GM12872 (cell line): ENCODE measurements around the gene ATRNL1.

Experiments used
- TF ChIP-seq, protein P1 (sequence below): IDR thresholded peaks from 3 replicates; pipeline ENCODE4 v1.5.1; 2011; ENCODE audit warnings: low read depth, mild to moderate bottlenecking, low read length, moderate library complexity; ENCODE audit not compliant: insufficient read depth

ATRNL1 gene

DNA sequence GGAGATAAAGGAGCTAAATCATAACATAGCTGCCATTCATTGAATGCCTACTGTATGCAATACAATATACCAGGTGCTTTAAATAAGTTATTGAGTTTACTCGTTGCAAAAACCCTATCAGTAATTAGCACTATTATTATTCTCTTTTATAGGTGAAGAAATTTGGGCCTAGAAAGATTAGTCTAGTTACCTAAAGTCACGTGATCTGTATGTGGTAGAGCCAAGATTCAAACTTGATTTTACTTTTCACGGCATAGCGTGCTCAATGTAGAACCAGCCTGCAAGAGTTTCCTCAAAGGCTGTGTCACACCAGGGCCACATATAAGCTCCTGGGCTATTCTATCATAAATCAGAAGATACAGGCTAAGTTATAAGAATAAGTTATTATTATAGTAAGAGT, 740.0 kb downstream of the ATRNL1 start:
- TF ChIP-seq, protein P1, sequence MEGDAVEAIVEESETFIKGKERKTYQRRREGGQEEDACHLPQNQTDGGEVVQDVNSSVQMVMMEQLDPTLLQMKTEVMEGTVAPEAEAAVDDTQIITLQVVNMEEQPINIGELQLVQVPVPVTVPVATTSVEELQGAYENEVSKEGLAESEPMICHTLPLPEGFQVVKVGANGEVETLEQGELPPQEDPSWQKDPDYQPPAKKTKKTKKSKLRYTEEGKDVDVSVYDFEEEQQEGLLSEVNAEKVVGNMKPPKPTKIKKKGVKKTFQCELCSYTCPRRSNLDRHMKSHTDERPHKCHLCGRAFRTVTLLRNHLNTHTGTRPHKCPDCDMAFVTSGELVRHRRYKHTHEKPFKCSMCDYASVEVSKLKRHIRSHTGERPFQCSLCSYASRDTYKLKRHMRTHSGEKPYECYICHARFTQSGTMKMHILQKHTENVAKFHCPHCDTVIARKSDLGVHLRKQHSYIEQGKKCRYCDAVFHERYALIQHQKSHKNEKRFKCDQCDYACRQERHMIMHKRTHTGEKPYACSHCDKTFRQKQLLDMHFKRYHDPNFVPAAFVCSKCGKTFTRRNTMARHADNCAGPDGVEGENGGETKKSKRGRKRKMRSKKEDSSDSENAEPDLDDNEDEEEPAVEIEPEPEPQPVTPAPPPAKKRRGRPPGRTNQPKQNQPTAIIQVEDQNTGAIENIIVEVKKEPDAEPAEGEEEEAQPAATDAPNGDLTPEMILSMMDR, result no peak

DNA sequence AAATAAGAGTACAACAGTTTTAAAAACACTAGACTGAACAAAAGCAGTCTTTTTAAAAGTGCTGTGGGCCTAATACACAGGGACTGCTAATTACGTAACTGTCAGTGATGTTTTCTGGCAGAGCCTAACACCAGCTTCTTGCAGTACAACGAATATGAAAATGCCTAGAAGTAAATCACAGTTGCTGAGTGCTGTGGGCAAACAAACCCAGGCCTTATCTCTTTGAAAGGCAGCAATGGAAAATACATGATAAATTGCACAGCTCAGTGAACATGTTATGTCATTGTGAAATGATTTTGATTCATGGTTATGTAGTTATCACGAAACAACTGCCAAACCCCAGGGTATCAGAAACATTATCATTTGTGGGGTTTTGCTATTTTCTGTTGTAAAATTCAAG, 751.4 kb downstream of the ATRNL1 start:
- TF ChIP-seq, protein P1, result no peak

DNA sequence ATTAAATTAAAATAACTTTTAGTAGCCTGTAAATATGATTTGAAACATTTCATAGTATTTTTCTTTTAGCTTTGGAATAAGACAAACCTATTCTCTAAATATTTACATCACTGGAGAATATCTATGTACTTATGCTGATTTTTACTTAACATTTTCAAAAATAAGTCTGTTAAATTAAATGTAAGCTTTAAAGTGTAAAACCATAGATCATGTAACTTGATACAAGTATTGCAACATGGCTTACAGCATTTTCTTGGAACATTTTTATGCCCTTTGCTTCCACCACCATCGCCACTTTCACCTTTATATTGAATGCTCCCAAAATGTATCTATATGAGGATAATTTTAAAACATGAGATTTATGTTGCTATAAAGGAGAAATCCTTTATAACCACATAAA, 752.8 kb downstream of the ATRNL1 start:
- TF ChIP-seq, protein P1, result no peak

DNA sequence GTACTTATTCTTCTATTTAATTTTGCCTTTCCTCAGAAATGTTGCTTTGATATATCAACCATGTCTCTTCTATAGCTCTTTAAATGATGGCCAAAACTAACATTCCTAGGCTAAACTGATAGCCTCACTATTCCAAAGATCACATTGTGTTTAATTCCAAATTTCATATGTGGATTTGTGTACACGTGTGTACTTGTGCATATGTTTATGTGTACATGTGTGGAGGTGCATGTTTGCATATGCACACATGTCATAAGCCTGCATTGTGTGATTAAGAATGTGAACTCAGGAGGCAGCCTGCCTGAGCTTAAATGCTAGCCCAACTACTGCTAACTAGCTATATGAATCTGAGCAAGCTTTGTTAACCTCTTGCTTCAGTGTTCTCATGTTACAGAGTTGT, 753.4 kb downstream of the ATRNL1 start:
- TF ChIP-seq, protein P1, result no peak

DNA sequence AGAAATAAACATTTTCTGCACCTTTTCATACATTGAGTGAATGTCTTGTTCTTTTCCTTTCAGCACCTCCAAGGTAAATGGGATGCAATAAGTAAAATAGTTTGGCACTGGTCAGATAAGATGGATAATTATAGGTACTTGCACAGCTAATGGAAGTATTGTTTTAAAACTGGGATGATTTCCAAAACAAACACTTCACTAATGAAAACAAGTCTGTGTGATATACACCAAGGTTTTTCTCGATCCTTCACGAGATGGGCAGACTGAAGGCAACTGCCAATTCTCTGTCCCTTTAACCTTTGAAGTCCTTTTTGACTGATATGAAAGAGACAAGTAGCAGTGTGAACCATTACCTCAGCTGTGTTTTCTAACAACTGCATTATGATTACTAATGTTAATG, 756.0 kb downstream of the ATRNL1 start:
- TF ChIP-seq, protein P1, result no peak

DNA sequence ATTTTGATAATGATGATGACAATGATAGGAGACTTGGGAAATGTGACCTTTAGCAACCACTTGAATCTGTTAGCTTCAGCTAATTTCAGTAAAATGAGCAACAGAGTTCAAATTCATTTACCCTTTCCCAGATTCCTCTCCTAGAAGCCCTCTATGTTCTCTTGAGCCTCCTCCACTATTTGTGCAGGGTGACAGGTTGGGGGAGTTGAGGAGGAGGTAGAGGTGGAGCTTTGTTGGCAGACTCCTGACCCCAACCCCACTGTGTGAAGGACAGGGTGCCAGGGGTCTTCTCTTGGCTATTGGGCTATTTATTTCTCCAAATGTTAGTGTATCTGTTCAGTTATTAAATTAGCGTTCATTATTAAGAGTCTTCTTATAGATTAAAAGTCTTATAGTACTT, 757.5 kb downstream of the ATRNL1 start:
- TF ChIP-seq, protein P1, result no peak

DNA sequence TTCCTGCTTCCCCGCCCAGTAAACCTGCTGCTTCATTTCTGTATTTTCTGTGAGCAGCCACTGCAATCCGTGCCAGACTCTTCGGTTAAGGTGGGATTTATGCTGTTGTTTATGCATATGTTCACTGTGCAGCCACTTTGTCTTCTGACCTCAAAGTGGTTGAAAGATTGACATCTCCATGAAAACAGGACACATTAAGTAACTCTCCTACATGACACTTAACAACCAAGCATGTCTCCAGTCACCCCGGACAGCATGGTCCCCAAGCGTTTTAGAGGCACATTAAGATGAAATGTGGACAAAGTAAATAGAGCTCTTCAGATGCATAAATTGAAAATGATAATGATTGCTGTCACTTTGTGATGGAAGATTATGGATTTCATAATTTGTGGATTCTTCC, 758.5 kb downstream of the ATRNL1 start:
- TF ChIP-seq, protein P1, result no peak
